UCSD-AML1 (cell line): ENCODE data around the gene MMRN1.
A peak's percentile ranks its signal among the peaks of the same experiment; 100 is the strongest.

ENCODE experiments used
- DNase-seq: peaks from one replicate; lab custom pipeline; 2025; ENCODE audit not compliant: unreplicated experiment; lab: John Stamatoyannopoulos, UW

Gene MMRN1

DNA sequence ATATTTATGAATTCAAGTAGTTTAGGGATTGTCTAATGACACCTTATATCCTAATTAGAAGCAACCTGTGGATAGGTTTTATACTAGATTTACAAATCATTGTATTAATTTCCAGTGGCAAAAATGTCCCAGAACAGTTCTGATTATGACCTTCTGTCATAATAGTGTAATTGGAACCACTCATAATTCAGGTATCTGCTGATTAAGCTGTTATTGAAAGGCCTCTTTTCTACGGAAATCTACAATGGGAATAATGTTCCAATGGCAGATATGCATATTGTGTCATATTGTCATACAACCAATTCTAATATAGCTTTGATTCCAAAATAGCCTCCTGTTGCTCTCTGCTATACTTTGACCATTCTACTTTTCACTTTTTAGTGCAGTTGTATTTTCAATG is 19.0 kb downstream of the MMRN1 start:
- DNase-seq: no peak

DNA sequence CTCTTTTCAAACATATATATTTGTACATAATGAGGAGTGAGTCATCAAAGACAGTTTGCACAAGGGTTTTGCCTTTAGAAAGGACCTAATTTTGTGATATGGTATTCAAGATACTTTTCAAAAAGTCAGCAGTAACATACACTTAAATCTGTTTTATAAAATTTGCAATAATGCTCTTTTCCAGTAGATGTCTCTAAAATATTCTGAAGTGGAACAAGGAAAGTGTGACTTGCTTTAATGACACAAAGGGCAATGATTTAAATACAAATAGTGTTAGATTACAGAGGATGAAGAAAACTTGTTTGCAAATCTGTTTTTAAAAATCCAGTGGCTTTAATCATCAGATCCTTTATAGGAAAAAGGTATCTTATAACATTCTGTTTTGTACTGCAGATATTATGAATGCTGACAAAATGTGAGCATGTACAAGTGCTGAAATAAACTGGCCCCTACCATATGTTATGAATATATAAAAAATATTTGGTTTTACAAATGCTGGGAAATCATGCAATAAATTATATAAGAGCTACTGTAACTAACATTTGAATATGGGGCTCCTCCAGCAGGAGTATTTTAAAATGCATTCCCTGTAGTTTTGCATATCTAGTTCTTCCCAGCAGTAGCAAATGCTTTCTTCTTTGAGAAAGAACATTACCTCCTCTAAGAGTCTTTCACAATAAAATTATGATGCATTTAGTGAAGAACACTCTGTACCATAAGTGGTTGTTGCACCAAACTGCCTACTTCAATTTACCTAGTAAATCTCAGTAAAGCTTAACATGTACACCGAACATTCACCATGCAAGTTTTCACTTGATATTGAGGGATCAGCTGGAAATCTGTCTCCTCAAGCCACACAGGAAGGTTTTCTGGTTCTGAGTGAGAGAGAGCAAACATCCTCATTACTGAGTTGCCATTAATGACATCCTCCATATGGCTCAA is 20.2 kb downstream of the MMRN1 start:
- no peak for DNase-seq

DNA sequence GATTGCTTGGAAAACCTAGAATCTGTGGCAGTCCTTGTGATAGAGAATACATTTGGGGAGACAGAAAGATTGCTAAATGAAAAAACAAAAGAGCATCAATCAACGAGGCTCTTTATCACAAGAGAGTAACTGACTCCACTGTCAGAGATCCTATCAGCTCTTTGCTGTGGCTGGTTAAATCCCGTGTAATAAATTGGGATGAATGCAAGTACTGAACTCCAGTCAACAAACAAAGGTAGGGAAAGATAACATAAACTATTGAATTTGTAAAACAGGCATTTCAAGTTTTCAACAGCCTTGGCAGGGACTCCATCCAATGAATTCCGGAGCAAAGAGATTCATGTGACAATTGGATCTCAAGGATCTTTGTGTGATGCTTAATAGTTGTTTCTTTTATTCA is 21.3 kb downstream of the MMRN1 start:
- no peak for DNase-seq

DNA sequence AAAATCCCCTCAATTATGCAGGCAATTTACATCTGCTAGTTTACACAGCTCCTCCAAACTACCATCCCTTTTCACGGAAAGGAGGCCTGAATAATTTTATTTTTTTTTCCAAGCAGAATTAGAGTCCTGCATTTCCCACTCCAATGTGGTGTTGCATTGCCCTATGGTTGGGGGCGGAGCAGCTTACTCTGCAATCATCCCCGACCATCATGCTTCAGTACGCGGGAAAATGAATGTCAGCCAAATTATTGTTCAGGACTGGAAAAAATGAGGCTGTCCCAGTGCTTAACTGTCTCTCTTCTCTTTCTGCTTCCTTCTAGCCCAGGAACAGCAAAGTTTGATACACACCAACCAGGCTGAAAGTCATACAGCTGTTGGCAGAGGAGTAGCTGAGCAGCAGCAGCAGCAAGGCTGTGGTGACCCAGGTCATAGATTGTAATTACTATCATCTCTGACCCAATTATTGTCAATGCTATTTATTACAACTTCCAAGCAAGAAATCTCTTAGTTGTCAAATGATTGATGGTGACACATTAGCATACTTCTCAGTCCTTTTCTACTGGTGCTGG is 28.3 kb downstream of the MMRN1 start:
- no peak for DNase-seq

DNA sequence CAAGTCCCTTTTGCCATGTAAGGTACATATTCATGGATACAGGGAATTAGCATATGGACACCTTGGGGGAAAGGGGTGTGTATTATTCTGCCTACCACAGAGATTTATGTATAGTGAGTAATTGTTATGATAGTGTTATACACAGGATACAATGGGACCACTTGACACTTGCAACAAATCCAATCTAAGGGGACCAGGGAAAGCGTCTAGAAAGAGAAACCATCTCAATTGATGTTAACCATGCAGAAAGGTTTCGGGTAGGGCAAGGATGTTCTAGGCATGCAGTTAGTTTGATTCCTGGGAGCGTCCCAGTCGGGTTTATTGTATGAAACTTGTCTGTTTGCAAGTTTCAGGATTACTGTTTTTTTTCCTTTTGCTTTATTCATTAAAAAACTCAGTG is 34.2 kb downstream of the MMRN1 start:
- no peak for DNase-seq

DNA sequence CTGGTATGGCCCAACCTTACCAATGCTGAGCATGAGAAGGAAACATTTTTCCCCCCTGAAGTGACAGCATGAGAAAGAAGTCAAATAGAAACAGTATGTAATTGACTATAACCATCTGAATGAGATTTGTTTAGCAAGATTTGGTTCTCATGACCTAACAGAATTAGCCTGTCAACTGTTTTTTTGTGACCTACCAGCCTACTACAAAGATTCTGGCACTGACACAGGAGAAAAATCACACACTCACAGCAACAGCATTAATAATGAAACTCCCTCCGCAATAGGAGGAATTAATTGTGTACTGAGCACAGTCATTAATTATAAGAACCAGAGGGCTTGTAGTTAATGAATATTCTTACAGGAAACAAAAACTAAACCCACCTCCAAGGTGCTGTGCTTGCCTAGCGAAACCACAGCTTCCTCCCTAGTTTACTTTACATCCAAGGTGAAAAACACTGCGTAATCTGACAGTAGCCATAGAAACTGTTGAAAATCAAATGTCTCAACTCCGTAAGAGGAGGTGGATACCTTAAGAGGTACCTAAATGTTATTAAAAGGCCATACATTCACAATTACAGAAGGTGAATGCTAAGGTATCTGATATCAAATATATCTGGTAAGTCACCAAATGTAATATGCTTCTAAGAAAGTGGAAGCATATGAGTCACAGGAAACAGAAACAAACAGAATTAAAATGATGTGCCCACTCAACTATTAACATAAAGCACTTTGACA is 34.9 kb downstream of the MMRN1 start:
- DNase-seq: no peak

DNA sequence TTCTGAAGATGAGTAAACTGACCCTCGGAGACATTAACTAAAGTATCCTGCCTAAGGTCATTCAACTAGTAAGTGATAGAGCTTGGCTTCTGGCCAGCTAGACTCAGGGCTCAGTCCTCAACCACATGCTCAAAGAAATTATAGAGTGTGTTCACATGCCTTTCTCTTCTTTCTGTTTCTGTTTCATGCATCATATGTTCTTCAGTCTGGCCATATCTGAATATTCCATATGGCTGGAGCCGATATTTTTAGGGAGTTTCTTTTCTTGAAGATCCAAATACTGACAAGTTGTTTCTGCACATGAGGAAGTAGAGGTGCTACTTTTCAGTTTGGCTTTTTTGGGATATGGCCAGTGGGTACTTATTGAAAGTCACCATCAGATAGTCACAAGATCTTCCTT is 44.9 kb downstream of the MMRN1 start:
- no peak for DNase-seq

DNA sequence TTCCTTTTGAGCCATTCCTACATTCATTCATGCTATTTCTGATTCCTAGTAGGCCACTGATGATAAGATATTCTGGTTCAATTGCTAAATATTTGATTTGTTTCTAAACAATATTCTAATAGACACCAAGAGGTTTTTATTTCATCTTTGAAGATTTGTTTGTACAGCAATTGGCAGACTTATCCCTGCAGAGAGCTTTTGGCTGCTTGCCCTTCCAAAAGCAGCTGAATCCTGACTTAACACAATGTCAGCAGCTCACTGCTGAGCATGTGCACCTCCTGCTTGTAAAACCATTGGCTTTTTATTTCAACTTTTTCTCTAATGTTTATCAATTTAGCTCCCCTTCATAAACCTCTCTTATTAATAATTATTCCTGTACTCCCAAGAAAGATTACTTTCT is 45.3 kb downstream of the MMRN1 start:
- no peak for DNase-seq

DNA sequence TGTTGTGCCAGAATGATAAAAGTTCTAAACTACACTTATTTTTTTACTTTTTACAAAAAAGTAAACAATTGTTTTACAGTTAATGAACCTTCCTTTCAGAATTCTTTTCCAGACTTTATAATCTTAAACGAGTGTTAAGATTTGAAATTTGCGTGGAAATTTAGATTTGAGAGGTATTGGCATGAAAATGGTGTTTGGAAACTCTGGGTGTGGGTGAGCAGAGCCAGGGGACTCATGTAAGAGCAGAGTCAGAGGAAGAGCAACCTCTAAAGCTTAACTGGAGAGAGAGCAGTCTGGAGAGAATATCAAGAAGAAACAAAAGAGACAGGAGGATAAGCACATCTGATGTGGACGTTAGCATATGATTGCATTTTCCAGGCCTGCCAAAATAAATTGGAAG is 48.2 kb downstream of the MMRN1 start:
- no peak for DNase-seq

DNA sequence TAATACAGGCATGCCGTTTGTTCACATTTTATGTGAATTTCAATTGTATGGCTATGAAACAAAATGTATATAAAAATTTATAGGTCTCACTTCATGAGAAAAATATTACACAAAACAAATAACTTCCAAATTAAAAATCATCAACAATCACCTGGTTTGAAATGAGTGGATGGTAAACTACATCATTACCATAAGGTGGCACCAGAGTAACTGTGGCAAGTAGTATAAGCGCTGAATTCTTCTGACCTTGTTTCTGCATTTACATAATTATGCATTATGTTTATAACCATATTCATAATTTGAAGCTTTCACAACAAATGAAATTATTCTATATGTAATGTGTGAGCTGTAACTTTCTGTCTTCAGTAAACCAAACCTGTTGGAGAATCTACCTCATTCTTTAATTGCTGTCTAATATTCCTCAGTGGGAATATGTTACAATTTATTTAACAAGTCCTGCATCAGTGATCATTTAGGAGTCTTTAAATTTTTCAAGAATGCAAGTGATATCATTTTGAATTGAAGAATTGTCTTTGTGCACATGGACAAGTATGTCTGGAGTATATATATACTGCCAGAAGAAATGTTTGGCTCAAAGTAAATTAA is 55.2 kb downstream of the MMRN1 start:
- no peak for DNase-seq

DNA sequence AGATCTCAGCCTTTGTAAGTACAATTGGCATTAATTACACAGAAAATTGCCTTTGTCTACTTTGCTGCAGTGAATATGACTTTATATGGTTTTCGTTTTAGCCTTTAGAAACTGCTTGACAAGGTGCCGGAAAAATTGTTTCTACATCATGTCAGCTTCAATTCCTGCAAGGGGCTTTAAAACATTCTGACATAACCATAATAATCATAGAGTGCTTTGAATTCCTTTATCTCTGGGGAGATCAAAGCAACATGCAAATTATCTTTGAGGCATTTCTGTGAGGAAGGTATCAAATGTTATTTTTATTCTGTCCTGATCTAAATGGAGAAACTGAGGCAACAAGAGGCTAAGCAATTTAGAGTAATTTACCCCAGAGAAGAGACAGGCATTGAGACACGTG is 57.8 kb downstream of the MMRN1 start:
- DNase-seq: no peak

DNA sequence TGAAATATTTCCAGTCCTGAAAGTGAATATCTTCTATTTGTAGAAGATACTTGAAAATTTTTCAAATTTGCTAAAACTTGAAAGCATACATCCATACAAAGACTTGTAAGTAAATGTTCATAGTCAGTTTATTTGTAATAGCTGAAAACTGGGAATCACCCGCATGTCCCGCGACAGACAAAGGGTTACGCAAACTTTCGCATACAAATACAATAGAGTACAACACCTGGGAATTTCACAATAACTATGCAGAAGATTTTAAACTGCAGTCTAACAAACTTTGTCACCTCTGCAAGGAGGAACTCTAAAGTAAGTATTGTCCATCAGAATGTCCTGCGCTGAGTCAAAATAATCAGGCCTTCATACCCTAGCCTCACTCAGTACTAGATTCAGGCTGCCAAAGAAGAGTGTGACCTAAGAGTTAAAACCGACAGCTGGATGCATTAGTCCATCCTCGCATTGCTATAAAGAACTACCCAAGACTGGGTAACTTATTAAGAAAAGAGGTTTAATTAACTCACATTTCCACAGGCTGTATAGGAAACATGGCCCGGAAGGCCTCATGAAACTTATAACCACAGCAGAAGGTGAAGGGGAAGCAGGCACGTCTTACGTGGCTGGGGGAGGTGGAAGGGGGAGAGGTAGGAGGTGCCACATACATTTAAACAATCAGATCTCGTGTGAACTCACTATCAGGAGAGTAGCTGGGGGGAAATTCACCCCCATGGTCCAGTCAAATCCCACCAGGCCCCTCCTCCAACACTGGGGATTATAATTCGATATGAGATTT is 60.4 kb downstream of the MMRN1 start:
- peak; percentile 19 for DNase-seq

DNA sequence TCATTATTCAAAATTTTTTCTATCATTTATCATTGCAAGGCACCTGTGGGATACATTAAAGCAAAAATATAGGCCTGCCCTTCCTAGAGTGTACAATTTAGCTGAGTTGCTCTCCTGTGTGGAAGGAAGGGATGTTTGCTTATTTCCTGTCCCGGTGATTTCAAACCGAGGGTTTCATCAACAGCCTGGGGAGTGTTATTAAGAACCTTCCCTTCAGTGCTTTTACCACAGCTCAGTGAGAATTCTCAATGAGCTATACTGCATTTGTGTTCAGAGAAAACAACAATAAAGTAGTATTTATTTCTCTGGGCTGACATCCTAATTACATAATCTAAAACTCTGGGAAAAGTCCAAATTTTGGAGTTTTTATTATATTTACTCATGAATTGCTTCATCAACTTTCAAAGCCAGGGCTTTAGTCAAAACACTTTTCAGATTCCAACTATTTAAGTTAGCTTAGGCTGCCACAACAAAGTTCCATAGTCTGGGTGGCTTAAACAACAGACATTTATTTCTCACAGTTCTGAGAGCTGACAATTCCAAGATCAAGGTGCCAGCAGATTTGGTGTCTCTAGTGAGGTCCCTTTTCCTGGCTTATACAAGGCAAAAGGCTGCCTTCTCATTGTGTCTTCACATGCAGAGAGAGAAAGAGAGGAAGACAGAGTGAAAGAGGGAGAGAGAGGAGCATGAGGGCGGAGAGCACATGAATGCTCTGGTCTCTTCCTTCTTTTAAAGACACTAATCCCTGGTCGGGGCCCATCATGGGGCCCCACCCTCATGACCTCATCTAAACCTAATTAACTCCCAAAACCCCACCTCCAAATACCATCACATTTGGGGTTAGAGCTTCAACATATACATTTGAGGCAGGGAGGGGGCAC is 62.6 kb downstream of the MMRN1 start:
- no peak for DNase-seq

DNA sequence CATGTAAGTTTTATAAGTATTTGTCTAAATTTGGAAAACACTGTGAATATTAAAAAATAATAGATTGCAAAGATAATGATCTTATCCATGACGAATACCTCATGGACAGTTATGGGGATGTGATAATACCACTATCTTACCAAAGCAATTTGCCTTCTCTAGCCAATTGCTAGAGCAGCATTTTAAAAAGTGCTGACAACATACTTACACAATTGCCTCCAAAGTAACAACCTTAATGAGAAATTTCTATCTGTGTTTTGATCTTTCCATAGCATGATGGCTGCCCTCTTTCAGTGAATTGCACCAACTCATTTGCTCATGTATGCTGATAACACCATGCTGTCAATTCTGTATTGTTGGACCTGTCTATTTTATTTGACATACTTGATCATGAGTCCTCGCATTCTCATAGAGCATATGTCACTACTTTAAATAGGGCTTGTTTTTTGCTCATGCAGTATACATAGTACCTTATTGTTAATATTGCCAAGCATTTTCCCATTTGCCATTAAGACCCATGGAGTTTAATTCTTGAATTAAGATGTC is 87.2 kb downstream of the MMRN1 start:
- no peak for DNase-seq

DNA sequence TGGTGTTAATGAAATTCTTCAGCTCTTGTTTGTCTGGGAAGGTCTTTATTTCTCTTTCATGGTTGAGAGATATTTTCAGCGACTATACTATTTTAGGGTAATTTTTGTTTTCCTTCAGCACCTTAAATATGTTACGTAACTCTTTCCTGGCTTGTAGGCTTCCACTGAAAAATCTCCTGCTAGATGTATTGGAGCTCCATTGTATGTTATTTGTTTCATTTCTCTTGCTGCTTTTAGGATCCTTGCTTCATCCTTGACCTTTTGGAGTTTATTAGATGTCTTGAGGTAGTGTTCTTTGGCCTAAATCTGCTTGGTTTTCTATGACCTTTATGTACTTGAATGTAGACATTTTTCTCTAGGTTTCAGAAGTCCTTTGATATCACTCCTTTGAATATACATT is 93.6 kb downstream of the MMRN1 start:
- no peak for DNase-seq

DNA sequence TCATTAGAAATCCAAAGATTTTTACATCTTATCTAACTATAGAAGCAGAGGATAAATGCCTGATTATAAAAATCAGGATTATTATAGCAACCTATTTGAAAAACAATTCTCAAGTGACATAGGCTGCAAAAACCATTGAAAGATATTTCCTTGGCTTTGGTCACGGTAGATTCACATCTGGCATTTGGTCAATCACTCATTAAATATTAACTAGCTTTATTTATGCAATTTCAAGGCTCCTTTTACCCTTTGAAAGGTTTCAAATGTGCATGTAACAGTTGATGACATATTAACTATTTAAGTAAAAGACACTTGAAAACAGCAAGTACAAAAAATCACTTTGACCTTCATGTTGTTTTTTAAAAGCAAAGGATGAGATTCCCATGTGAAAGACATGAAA is 98.1 kb downstream of the MMRN1 start:
- no peak for DNase-seq

DNA sequence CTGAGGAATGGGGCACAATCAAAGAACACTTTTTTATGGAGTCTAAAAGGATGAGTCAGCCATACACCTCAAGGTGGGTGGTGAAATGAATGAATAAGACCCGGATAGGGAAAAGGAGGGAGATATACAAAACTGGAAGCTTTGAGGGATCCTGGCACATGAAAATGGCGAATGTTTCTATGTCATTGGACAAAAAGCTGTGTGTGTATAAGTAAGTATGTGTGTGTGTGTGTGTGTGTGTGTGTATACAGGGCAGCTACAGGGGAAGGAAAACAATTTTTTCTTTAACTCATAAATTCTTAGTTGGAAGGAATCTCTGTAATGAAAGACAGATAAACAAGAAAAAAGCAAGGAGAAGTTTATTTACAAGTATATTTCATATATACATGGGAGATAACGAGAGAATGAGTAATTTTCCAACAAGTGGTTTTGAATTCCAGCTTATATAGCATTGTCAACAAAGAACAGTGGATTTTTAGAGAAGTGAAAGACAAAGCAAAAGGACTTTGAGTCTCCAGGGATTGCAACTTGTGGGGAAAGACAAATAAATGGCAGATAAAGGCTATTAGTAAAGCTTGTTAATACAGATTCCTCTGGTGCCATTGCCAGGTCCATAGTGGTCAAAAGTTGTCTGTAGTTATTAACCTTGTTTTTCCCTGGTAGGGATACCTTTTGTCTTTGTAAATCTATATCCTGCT is 99.7 kb downstream of the MMRN1 start:
- no peak for DNase-seq

DNA sequence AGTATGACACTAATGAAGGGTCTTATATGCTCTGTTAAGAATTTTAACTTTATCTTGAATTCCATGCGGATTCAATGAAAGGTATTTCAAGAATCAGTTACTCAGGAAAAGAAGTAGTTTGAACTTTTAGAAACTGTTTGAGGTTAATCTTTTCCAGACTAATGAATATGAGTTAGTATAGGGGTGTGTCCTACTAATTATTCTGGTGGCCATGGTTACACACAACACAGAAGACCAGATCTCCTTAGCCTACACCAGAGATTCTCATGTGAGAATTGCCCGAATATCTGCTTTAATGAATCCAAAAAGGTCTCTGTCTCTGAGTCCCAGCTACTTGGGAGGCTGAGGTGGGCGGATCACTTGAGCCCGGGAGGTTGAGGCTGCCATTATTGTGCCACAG is 100.4 kb downstream of the MMRN1 start:
- no peak for DNase-seq

DNA sequence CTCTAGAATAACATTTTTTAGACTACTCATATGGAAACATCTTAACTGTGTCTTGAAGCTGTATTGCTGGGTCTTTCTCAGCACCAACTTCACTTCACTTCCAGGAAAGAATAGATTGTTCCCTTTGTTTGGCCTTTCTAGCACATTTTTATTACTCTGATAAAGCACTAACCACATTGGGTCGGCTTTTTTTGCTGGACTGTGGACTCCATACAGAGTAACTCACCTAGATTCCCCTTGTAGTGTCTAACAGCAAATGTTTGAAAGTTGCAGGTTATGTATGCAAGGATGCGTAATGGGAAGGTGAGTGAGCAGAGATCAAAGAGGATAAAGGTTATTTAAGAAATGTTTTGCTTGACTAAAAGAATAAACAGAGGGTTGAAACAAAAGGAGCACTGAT is 101.2 kb downstream of the MMRN1 start:
- no peak for DNase-seq
